WTC11 (cell line): ENCODE measurements around the gene EHMT1. TPM values are rescaled to one million over a fixed set of nuclear protein-coding genes. Genes with fewer than 3 reads are reported as not detected.
"Not testable (repeated sequence)": the region's sequence is repeated elsewhere in the genome, so short reads cannot be mapped to it uniquely, and the experiment has no call there.

ENCODE experiments used
- ATAC-seq: fragments of 200-7000 bp; cut with Tn5 transposase; 2 replicates; pipeline ENCODE4 v1.10.0; 2021; ENCODE audit warnings: mild to moderate bottlenecking, moderate library complexity
- CTCF ChIA-PET: fragments of 300-600 bp; sonication (Branson Sonifier 250); formaldehyde crosslinking; loops from one replicate; lab custom pipeline; 2021; ENCODE audit warnings: antibody characterized with exemption; lab: Charles Lee
- POLR2A ChIA-PET: fragments of 350-600 bp; sonication (Branson Sonifier 250); formaldehyde crosslinking; loops from one replicate; lab custom pipeline; 2021; ENCODE audit warnings: antibody characterized with exemption; lab: Charles Lee
- DNase-seq: peaks from one replicate; pipeline ENCODE4 v3.0.0; 2021; ENCODE audit warnings: low spot score
- H3K27ac Mint-ChIP-seq: 2 replicates; pipeline ENCODE4 v1.8.0; 2021; ENCODE audit warnings: mixed read lengths
- H3K27me3 Mint-ChIP-seq: 2 replicates; pipeline ENCODE4 v1.8.0; 2021; ENCODE audit warnings: low read depth, mild to moderate bottlenecking, moderate library complexity, mixed read lengths
- H3K36me3 Mint-ChIP-seq: 2 replicates; pipeline ENCODE4 v1.8.0; 2021; ENCODE audit warnings: mixed read lengths
- H3K4me1 Mint-ChIP-seq: 2 replicates; pipeline ENCODE4 v1.8.0; 2022; ENCODE audit warnings: mixed read lengths
- H3K4me3 Mint-ChIP-seq: 2 replicates; pipeline ENCODE4 v1.8.0; 2021; ENCODE audit warnings: mild to moderate bottlenecking, moderate library complexity, mixed read lengths
- H3K9me3 Mint-ChIP-seq: 2 replicates; pipeline ENCODE4 v1.8.0; 2021; ENCODE audit warnings: mixed read lengths
- ARID4B ChIP-seq: sonication (generic); formaldehyde crosslinking; IDR thresholded peaks from 2 replicates; pipeline ENCODE4 v1.8.0; 2023; ENCODE audit warnings: missing genetic modification reagents, mild to moderate bottlenecking, borderline replicate concordance
- CTCF ChIP-seq: fragments of 200-600 bp; IDR thresholded peaks from 2 replicates; pipeline ENCODE4 v1.8.0; 2022; ENCODE audit warnings: antibody characterized with exemption
- E2F5 ChIP-seq: sonication (generic); formaldehyde crosslinking; IDR thresholded peaks from 2 replicates; pipeline ENCODE4 v1.8.1; 2022; ENCODE audit warnings: mild to moderate bottlenecking, moderate library complexity, missing genetic modification reagents
- ERG ChIP-seq: fragments of 250-450 bp; sonication (Bioruptor Pico); IDR thresholded peaks from 2 replicates; pipeline ENCODE4 v1.8.0; 2021; ENCODE audit warnings: mild to moderate bottlenecking
- FOXJ3 ChIP-seq: sonication (generic); formaldehyde crosslinking; IDR thresholded peaks from 2 replicates; pipeline ENCODE4 v1.9.0; 2021; ENCODE audit warnings: missing genetic modification reagents, mild to moderate bottlenecking, borderline replicate concordance
- FOXP4 ChIP-seq: sonication (generic); formaldehyde crosslinking; IDR thresholded peaks from 2 replicates; pipeline ENCODE4 v1.8.0; 2022; ENCODE audit warnings: mild to moderate bottlenecking, missing genetic modification reagents
- IRF1 ChIP-seq: sonication (generic); formaldehyde crosslinking; IDR thresholded peaks from 2 replicates; pipeline ENCODE4 v1.8.0; 2023; ENCODE audit warnings: missing genetic modification reagents
- KAT7 ChIP-seq: sonication (generic); formaldehyde crosslinking; IDR thresholded peaks from 2 replicates; pipeline ENCODE4 v1.8.1; 2023; ENCODE audit warnings: missing genetic modification reagents, mild to moderate bottlenecking, borderline replicate concordance
- NFE2L1 ChIP-seq: sonication (generic); formaldehyde crosslinking; IDR thresholded peaks from 2 replicates; pipeline ENCODE4 v1.8.1; 2023; ENCODE audit warnings: missing genetic modification reagents
- NR2C2 ChIP-seq: sonication (generic); formaldehyde crosslinking; IDR thresholded peaks from 2 replicates; pipeline ENCODE4 v1.8.0; 2022; ENCODE audit warnings: mild to moderate bottlenecking, missing genetic modification reagents
- PRRX2 ChIP-seq: fragments of 250-450 bp; sonication (Bioruptor Pico); IDR thresholded peaks from 2 replicates; pipeline ENCODE4 v1.8.0; 2021; ENCODE audit warnings: mild to moderate bottlenecking
- SOX15 ChIP-seq: fragments of 250-450 bp; sonication (Bioruptor Pico); IDR thresholded peaks from 2 replicates; pipeline ENCODE4 v1.9.0; 2021; ENCODE audit warnings: mild to moderate bottlenecking
- ZNF219 ChIP-seq: sonication (generic); formaldehyde crosslinking; IDR thresholded peaks from 2 replicates; pipeline ENCODE4 v1.8.0; 2023; ENCODE audit warnings: missing genetic modification reagents, mild to moderate bottlenecking, borderline replicate concordance
- ZNF232 ChIP-seq: sonication (generic); formaldehyde crosslinking; IDR thresholded peaks from 2 replicates; pipeline ENCODE4 v1.8.0; 2022; ENCODE audit warnings: mild to moderate bottlenecking, missing genetic modification reagents
- ZNF263 ChIP-seq: sonication (generic); formaldehyde crosslinking; IDR thresholded peaks from 2 replicates; pipeline ENCODE4 v1.8.1; 2022; ENCODE audit warnings: low read depth, mild to moderate bottlenecking, moderate library complexity, missing genetic modification reagents
- ZNF423 ChIP-seq: fragments of 250-450 bp; sonication (Bioruptor Pico); IDR thresholded peaks from 2 replicates; pipeline ENCODE4 v2.1.2; 2022; ENCODE audit warnings: mild to moderate bottlenecking, moderate library complexity
- total RNA-seq: library from RNA; stranded (reverse); gene quantifications from 3 replicates; pipeline ENCODE4 v1.2.3, GENCODE V29; 2021

The EHMT1 gene
- total RNA-seq, 1 experiment from 2014 or later = 170 TPM

GRCh38 chr9:137809040-137809576 lies 190.3 kb downstream of the EHMT1 start (continued):
- TF ChIP-seq IRF1 (CRISPR knock-in tag) = no peak
- TF ChIP-seq ERG (CRISPR knock-in tag) = no peak
- no peak for TF ChIP-seq ZNF232 (CRISPR knock-in tag)
- TF ChIP-seq, all 79 proteins: peak for 0

GRCh38 chr9:137809726-137810450 lies 191.1 kb downstream of the EHMT1 start:
- DNase-seq, H3K4me1 Mint-ChIP-seq, H3K27me3 Mint-ChIP-seq, H3K4me3 Mint-ChIP-seq, ATAC-seq, POLR2A ChIA-PET, H3K27ac Mint-ChIP-seq, H3K9me3 Mint-ChIP-seq: not testable (repeated sequence)
- peaks cover 25% of the 10 kb centered on the region for H3K36me3 Mint-ChIP-seq
- CTCF ChIA-PET = interaction anchor here (1.0 kb wide), 1 partner anchor 137 kb away, joined by 3 read pairs; no protein-coding TSS in a partner anchor

- ATAC-seq (no peak), DNase-seq (no peak)
- ChIA-PET POLR2A (no interaction called here), CTCF (interaction anchor here (0.5 kb wide), 1 partner anchor 388 kb away, joined by 3 read pairs; the partner anchor contains the start of genes EXD3 and NOXA1)
- H3K9me3 Mint-ChIP-seq = no peaks in the 10 kb centered on the region
- H3K4me1 Mint-ChIP-seq = no peaks in the 10 kb centered on the region
- H3K27ac Mint-ChIP-seq = no peak overlapping the region
- no peak overlapping the region for H3K4me3 Mint-ChIP-seq
- peaks cover 31% of the 10 kb centered on the region for H3K36me3 Mint-ChIP-seq
- no peaks in the 10 kb centered on the region for H3K27me3 Mint-ChIP-seq
- TF ChIP-seq NR2C2 (CRISPR knock-in tag) (no peak), ZNF219 (CRISPR knock-in tag) (no peak)
These were observed 192.6 kb downstream of the EHMT1 start for GRCh38 chr9:137811283-137811870.

GRCh38 chr9:137812356-137813023 lies 193.7 kb downstream of the EHMT1 start:
- Mint-ChIP-seq H3K27ac (no peak overlapping the region), H3K36me3 (peaks cover 41% of the 10 kb centered on the region), H3K4me1 (no peaks in the 10 kb centered on the region), H3K4me3 (no peak overlapping the region), H3K9me3 (no peaks in the 10 kb centered on the region), H3K27me3 (no peaks in the 10 kb centered on the region)
- no peak for DNase-seq
- CTCF ChIA-PET = no interaction called here
- POLR2A ChIA-PET = no interaction called here
- ATAC-seq = no peak
- no peak for TF ChIP-seq ZNF219 (CRISPR knock-in tag)
- TF ChIP-seq ARID4B (CRISPR knock-in tag) = no peak
- no peak for TF ChIP-seq PRRX2 (CRISPR knock-in tag)
- TF ChIP-seq SOX15 = no peak
- no peak for TF ChIP-seq CTCF
- TF ChIP-seq FOXJ3 (CRISPR knock-in tag) = no peak
- no peak for TF ChIP-seq KAT7 (CRISPR knock-in tag)
- TF ChIP-seq E2F5 = no peak
- no peak for TF ChIP-seq ZNF423 (CRISPR knock-in tag)
- no peak for TF ChIP-seq FOXP4 (CRISPR knock-in tag)
- no peak for TF ChIP-seq NFE2L1 (CRISPR knock-in tag)
- TF ChIP-seq ZNF263 = no peak
